NT2/D1 (cell line): ENCODE results near the gene PDCD1LG2.

Experiments
- SUZ12 ChIP-seq: IDR thresholded peaks from 2 replicates; pipeline ENCODE4 v1.6.1; 2011; ENCODE audit not compliant: insufficient read length, insufficient read depth; ENCODE audit errors: extremely low read depth
- YY1 ChIP-seq: IDR thresholded peaks from 2 replicates; pipeline ENCODE4 v1.6.1; 2011; ENCODE audit not compliant: insufficient read length, insufficient read depth
- ZNF274 ChIP-seq: IDR thresholded peaks from 2 replicates; pipeline ENCODE4 v1.6.1; 2011; ENCODE audit warnings: mild to moderate bottlenecking, low read depth, low read length

DNA sequence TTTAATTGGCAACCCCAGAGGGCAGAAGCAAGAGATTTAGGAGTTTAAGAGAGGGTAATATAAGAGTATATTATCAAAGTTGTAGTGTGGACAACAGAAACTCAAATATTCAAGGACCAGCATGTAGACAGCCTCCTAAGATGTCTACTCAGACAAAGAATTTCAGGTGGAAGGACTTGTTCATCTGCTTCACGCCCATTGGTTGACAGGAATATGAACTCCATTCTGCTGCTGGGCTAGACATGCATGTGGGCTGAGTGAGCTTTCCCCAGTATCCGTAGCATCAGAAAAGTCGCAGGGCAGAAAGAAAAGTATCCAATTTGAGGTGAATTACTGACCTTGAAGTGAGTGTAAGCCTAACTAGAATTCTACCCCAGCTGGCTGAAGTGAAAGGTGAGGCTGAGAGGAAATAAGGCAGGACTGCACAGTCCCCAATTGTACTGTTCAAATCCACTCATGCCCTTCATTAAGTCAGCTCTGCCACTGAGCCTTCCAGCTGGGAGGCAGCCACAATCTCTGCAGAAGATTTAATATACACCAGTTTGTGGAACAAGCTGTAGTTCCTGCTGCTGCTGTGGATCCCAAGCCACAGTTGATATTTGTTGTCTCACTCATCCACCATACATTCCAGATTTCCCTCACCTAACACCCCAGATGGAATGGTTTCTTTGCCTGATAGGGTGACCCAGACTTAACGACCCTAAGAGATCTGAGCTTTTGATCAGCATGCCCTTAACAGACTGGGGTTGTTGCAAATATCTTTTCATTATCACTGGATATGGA, 41.2 kb downstream of the PDCD1LG2 start:
- no peak for TF ChIP-seq ZNF274
- TF ChIP-seq YY1, result no peak
- no peak for TF ChIP-seq SUZ12
